ENCODE measurements around the gene DMRT3. TPM values are rescaled to one million over a fixed set of nuclear protein-coding genes. Genes with fewer than 3 reads are reported as not detected.

Gene DMRT3
- total RNA-seq, 1 experiment from 2014 or later = not detected

Small RNAs within 50 kb of the gene (small RNA-seq; reads per million reads assigned to genes)
- not detected for gene RNU6-1073P

Other genes with a start within 250 kb of the DMRT3 start
- not detected in 2 replicates for gene DMRT1, start 135.0 kb upstream of the DMRT3 start, total RNA-seq (2014; rRNA removed; shearing (Covaris generic); ENCODE audit: low replicate concordance)
- gene DMRT2, start 73.7 kb downstream of the DMRT3 start, total RNA-seq (2014; rRNA removed; shearing (Covaris generic); ENCODE audit: low replicate concordance) = not detected in 2 replicates